Measurements from ENCODE around the gene FAM131B.

FAM131B gene

GRCh38 chr7:143382126-143382790 is 19.7 kb upstream of the FAM131B start:
- DNase-seq = no peak

GRCh38 chr7:143381427-143382125 is 19.1 kb upstream of the FAM131B start:
- DNase-seq = no peak

GRCh38 chr7:143380646-143381426 is 18.3 kb upstream of the FAM131B start, which contains the start of gene ZYX:
ZYX (plus strand) TSS chr7:143381345; CDS start chr7:143381572, 227 bp downstream.
- DNase-seq = peak; percentile 74 to 92 (median 77)

GRCh38 chr7:143380260-143380645 is 17.7 kb upstream of the FAM131B start:
- DNase-seq = peak; percentile 54 to 86 (median 76)

- peak in 1 of 5 donors; percentile 51 for DNase-seq
Measured at GRCh38 chr7:143379611-143380259, 17.2 kb upstream of the FAM131B start.

- DNase-seq = no peak
Measured at GRCh38 chr7:143376396-143376795, 13.9 kb upstream of the FAM131B start.

GRCh38 chr7:143375298-143376034 is 13.0 kb upstream of the FAM131B start:
- DNase-seq = peak in 2 of 5 donors; percentile 15 to 81

GRCh38 chr7:143374561-143374960 is 12.0 kb upstream of the FAM131B start:
- DNase-seq = no peak

GRCh38 chr7:143373255-143373794 is 10.8 kb upstream of the FAM131B start:
- DNase-seq = no peak

GRCh38 chr7:143372070-143372469 is 9.6 kb upstream of the FAM131B start:
- DNase-seq = peak in 2 of 5 donors; percentile 32 to 78

- no peak for DNase-seq
Measured at GRCh38 chr7:143369678-143370651, 7.5 kb upstream of the FAM131B start.

GRCh38 chr7:143368387-143368786 is 5.9 kb upstream of the FAM131B start:
- no peak for DNase-seq

- DNase-seq = no peak
Measured at GRCh38 chr7:143367972-143368371, 5.5 kb upstream of the FAM131B start.

GRCh38 chr7:143363016-143363937 is 764 bp upstream of the FAM131B start:
- DNase-seq = no peak

- DNase-seq = no peak
Measured at GRCh38 chr7:143361552-143362130, 872 bp downstream of the FAM131B start.

- no peak for DNase-seq
Measured at GRCh38 chr7:143360788-143361551, 1.5 kb downstream of the FAM131B start.

- no peak for DNase-seq
Measured at GRCh38 chr7:143359771-143360353, 2.7 kb downstream of the FAM131B start.

- DNase-seq = no peak
Measured at GRCh38 chr7:143358626-143359025, 3.9 kb downstream of the FAM131B start.
